Measurements from ENCODE around the gene NHEJ1. TPM values are rescaled to one million over a fixed set of nuclear protein-coding genes. Genes with fewer than 3 reads are reported as not detected.

NHEJ1 gene
- total and polyA plus RNA-seq, 2 of the 13 experiments (the other 11 are each of a cell fraction or from before 2014, with no cell fraction given): 30.0 to 30.7 TPM

GRCh38 chr2:219206328-219207133 lies 45.9 kb upstream of the NHEJ1 start, which contains the start of gene ZFAND2B (continued):
- peak; percentile 97 for TF ChIP-seq MTERF4 (CRISPR knock-in tag; IDR thresholded peaks at IDR 0.05)
- peak; percentile 85; the same call in 1 of the 2 replicates for TF ChIP-seq WIZ (CRISPR knock-in tag; IDR thresholded peaks at IDR 0.05)
- peak; percentile 88 for TF ChIP-seq ZNF709 (CRISPR knock-in tag; IDR thresholded peaks at IDR 0.05)
- TF ChIP-seq CC2D1A (CRISPR knock-in tag; IDR thresholded peaks at IDR 0.05): no peak
- TF ChIP-seq GTF2F1 (IDR thresholded peaks at IDR 0.05; ENCODE audit: low read length): no peak
- no peak for TF ChIP-seq TIGD3 (CRISPR knock-in tag; IDR thresholded peaks at IDR 0.05; ENCODE audit: borderline replicate concordance)
- TF ChIP-seq ZBTB38 (CRISPR knock-in tag; IDR thresholded peaks at IDR 0.05): peak; percentile 82
- TF ChIP-seq PTBP1 (IDR thresholded peaks at IDR 0.05; ENCODE audit: low read depth, low read length, poor library complexity, severe bottlenecking): peak; percentile 87
- no peak for TF ChIP-seq E2F5 (CRISPR knock-in tag; conservative IDR thresholded peaks at IDR 0.05)
- peak; percentile 80 for TF ChIP-seq SALL2 (CRISPR knock-in tag; IDR thresholded peaks at IDR 0.05)
- TF ChIP-seq ZBTB33 (CRISPR knock-in tag; IDR thresholded peaks at IDR 0.05): no peak; the same call in 1 of the 2 replicates
- no peak for TF ChIP-seq FOXM1 (CRISPR knock-in tag; IDR thresholded peaks at IDR 0.05)
- peak; percentile 84 for TF ChIP-seq HNF4A (CRISPR knock-in tag; IDR thresholded peaks at IDR 0.05)
- peak; percentile 66; the same call in 1 of the 2 replicates for TF ChIP-seq ZNF292 (CRISPR knock-in tag; IDR thresholded peaks at IDR 0.05; ENCODE audit: borderline replicate concordance, low read depth)
- no peak for TF ChIP-seq PBX3 (CRISPR knock-in tag; IDR thresholded peaks at IDR 0.05; ENCODE audit: borderline replicate concordance)
- no peak; the same call in 1 of the 2 replicates for TF ChIP-seq HOXA5 (CRISPR knock-in tag; IDR thresholded peaks at IDR 0.05)
- TF ChIP-seq KLF6 (CRISPR knock-in tag; IDR thresholded peaks at IDR 0.05): peak; percentile 51; the same call in 1 of the 2 replicates
- TF ChIP-seq NFE2L2 (IDR thresholded peaks at IDR 0.05; ENCODE audit: low read length): no peak
- peak; percentile 97 for TF ChIP-seq ZNF441 (CRISPR knock-in tag; IDR thresholded peaks at IDR 0.05; ENCODE audit: borderline replicate concordance)
- peak; percentile 96 for TF ChIP-seq AKAP8 (CRISPR knock-in tag; IDR thresholded peaks at IDR 0.05)

Measured in HepG2 (cell line).